ENCODE data around the gene DCLK1.

Gene DCLK1

DNA sequence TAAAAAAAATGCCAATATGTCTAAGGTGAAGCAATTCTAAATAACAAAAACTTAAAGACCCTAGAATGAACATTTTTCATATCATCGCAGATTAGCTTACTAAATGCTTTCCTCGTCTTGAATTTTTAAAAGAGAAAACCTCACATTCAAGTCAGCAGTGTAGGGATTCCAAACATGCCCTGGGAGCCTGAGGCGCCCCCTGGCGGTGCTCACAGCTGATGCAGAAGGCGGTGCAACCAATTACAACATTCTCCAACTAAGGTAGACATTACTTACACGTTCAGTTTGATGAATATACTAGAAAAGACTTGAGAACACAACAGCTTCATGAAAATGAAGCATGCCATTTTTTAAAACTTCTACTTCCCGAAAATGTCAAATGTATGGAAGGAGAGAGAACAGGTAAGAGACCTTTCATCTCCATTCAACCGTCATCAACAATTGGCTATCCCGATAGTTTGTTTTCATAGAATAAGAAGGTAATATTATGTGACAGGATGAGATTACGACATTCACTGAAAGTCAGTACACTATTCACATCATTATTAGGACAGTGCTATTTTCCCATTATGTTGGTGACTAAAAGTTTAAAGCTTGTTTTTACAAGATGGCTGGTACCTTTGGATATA is 304.4 kb downstream of the DCLK1 start:
- DNase-seq (ENCODE audit: low spot score): no peak

DNA sequence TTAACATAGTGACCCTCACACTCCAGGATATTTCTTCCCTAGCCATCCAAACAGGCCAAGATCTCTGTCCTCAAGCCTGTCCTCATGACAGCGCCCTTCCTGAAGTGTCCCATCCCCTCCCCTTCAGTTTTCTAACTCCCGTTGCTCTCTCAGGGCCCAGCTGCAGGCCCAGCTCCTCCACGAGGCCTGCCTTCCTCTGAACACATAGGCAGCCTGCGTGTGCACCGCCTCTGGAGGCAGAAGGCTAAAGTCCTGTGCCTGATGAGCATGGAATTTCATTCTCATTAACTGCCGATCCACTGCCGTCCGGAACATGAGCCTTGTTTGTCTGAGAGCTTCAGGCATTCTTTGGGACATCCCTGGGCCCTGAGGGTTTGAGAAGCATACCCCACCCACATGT is 306.4 kb downstream of the DCLK1 start:
- no peak for DNase-seq (ENCODE audit: low spot score)

DNA sequence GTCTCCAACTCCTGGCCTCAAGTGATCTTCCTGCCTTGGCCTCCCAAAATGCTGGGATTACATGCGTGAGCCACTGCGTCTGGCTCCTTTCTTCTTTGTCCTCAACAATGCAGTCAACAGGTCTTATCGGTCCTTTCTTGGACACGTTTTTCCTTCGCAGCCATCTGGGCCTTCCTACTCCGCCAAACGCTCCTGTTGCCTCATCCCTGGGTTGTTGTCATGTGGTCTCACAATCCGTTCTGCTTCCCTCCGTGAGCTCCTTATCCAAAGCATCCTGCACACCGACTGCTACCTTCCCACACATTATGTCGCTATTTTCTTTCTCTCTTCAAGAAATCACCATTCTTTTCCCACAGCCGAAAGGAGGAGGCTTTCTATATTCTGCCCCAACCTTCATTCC is 306.8 kb downstream of the DCLK1 start:
- DNase-seq (ENCODE audit: low spot score): no peak

DNA sequence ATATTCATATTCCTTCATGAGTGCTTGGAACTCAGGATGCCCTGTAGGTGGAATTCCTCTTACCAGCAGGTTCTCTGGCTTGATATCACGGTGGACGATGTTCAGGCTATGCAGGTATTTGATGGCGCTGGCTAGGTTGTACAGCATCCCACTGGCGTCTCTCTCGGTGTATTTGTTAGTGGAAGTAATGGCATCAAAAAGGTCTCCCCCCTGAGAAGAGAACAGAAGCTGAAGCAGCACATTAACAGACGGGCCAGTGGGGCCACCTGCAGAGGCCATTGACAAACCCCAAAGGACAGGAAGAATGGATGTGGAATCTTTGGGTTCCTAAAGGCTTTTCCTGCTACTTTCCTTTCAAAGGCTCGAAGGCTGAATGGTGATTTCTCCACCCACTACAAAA is 308.5 kb downstream of the DCLK1 start:
- DNase-seq (ENCODE audit: low spot score): no peak

DNA sequence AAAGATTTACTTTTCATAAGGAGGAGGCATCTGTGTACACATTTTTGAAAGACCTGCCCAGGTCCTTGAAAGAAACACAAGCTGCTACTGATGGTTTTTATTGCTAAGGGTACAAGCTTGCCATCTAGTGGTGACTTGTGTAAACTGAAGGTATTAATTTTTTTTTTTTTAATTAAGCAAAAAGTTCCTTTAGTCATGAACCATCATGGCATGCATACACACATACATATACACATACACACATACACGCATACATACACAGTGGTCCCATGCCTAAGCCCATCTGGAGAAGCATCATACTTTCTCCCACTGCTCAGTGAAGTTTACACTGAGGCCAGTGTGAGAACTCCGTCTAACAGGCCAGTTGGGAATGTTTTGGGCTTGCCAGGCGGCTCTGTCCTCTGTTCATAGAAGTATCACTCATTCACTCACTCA is 312.5 kb downstream of the DCLK1 start:
- no peak for DNase-seq (ENCODE audit: low spot score)

DNA sequence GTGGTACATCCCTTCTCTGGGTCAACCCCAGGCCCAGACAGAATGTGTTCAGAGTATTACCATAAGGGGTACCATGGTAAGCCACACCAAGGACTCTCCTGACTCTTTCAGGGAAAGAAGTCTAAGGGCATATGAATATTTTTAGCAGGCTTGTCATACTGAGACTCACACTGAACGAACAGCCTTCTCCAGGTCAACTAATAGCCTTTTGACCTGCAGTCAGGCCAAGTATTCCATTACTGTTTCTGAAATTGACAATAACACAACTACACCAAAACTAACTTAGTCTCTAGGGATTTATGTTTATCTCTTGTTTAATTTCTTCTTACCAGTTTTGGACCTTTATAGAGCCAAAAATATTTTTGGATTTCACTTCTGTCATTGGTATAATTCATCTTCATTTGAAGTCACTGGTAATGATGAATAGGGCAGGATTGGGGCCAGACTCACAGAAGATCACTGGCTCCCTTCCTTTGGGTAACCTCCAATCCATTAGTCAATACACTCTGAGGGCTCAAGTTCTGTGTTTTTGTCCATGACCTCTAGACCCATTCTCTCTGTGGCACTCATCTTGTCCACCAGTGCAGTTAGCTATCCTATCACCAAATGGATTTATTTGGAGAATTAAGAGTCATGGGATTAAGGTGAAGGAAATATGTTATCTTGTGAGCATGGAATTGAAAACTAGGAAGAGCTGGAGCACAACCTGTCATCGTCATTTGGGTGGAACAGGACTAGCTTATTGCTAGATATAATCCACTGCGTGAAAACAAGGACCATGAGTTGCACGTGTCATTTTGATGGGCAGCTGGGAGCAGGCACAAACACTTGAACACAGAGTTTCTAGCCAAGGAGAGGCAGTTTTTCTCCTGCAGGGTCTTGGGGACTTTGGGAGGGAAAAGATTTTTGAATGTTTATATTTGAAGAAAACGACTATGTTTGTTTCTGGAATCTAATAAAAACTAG is 313.3 kb downstream of the DCLK1 start:
- no peak for DNase-seq (ENCODE audit: low spot score)

DNA sequence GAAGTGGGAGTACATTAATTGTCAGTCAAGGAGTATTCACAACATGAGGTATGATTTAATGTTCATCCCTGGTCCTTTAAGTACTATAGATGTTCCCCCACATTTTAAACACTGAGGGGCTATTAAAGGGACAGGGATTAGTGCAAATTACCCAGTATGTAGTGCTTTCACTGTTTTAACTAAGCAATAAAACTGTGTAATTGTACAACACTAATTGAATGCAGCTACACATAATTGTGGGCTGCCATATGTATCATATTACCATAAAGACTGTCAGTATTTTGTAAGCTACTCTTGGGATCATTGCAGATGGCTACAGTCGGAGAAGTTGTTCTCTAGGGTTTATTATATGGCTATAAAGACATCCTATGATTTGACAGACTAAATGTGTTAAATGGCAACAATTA is 316.6 kb downstream of the DCLK1 start:
- no peak for DNase-seq (ENCODE audit: low spot score)

DNA sequence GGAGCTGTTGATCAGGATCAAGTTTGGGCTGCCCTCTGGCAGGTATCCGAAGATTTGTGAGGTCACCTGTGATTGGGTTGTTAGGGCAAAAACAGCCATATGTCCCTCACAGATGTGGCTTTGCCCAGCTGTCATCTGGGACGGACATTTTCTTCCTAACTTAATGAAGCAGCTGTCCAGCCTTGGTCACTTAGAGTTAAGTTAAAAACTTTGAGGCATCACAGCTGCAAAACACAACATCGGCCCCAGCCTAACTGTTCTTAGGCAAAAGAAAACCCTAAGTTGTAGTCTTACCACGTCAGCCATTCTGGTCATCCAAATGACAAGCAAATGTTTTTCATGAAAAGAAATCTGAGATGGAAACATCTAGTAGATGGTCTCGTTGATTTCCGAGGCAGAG is 318.4 kb downstream of the DCLK1 start:
- DNase-seq (ENCODE audit: low spot score): no peak

DNA sequence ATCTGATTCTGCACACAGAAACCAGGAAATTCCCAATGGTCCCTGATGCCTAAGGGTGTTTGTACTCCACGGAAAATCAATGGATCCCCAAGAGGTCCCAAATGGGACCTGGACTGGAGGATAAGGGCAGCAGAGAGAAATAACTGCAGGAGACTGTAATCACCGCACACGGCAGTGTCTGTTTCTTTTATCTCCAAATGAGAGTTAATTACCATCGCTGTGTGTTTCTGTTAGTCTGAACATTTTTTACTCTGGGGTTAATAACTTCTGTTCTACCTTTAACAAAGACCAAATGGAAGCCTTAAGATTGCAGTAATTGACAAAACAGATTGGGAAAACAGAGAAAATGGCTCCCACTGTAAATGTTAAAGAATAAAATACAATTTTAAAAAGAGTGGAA is 320.9 kb downstream of the DCLK1 start:
- no peak for DNase-seq (ENCODE audit: low spot score)

DNA sequence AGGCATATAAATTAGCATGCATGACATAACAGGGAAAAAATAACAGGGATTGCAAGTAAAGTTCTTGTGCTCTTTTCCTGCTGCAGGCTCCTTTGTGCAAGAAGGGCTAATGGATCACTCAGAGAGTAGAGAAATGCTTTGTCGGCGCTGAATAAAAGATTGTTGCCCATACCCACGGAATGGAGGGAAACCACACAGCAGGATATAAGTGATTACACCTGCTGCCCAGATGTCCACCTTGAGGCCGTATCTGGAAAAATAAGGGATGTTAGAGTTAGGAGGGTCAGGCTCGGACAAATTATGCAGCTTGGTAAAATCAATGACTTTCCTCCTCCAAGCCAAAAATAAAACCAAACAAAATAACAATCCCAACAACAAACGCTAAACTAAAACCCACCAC is 322.3 kb downstream of the DCLK1 start:
- DNase-seq (ENCODE audit: low spot score): no peak

DNA sequence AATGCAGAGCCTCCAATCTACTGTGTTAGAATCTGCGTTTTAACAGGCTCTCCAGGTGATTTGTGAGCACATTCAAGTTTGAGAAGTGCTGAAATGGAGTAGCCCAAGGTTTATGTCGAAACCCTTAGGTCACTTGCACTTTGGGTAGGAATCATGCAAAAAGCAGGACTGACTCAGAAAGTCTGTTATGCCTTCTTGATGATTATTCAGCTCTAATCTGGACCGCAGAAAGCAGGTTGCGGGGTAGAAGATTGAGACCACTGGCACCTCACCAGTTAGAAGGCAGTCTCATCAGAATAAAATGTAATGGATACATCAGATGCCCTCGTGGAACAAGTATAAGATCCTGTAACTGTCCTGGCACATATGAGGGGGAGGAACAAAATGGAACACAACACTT is 326.3 kb downstream of the DCLK1 start:
- no peak for DNase-seq (ENCODE audit: low spot score)

DNA sequence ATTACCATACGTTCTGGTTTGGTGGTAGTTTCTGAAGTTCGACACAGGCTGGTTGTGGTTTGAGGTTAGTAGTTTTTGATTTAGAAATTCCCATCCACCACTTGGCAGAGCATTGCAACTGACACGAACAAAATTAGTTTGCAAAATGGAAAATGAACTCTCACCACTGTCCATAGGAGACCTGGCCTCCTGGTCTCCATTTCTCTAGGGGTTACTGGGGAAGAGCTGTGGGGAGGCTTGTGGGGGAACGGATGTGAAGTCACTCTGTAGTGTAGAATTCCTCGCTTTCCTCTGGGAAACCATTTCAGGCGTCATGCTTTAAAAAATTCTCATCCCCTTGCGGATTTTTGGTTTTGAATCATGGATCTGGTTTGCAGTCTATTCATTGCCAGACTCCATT is 333.2 kb downstream of the DCLK1 start:
- DNase-seq (ENCODE audit: low spot score): no peak

DNA sequence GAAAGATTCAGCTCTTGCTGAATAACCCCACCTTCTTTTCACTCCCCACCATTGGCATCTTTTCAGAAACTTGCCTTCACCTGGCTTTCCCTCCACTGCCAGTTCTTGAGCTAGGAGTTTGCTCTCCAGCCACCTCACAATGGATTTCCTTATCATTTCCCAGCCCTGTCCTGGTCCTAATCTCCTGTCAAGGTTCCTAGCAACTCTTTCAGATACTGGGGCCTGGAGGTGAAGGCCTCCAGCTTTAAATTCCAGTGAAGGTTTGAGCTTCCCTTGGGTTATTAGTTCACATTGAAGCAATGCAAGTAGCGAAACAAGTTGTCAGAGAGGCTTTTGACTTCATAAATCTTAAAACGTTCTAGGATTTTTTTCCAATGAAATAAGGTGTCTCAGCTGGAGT is 333.9 kb downstream of the DCLK1 start:
- no peak for DNase-seq (ENCODE audit: low spot score)

DNA sequence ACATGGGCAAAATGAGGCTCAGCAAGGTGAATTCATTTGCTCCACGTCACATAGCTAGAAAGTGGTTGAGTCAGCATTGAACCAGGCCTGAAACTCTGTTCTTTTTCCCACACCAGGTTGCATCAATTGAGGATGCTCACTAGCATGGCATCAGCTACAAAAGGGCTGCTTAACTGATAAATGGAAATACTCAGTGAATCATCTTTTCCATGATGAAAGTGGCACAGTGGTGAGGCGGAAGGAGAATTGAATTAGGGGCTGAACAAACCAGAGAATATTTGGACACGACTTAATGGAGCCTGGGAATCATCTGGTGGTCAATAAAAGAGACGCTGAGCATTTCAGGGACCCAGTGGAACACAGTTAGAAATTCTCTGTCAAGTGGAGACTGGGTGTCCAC is 334.6 kb downstream of the DCLK1 start:
- DNase-seq (ENCODE audit: low spot score): no peak

DNA sequence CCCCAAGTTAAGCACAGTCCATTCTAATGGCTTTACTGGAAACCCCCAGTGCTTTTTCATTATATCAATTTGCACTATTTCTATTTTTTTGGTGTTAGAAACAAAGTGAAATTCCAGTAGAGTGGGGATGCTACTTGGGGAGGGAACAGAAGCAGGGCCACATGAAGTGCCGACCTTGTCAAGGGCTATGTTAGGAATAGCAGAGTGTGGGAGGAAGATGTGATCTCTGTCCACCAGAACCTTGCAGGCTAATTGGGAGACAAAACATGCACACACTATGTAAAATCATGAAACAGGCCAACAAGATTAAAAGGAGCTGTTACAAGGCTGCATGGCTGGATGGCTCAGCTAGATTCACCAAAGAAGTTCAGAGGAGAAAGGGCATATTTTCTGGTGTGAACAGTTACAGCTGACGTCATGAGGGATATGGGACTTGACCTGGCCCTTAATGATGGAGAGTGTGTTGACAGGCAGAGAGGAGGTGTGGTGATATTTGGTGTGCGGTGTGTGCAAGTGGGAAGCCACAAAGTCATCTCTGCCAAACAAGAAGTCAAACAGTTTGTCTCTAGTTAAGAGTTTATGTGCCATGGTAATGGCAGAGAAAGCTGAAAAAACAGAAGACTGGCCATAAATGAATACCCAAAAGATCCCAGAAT is 336.3 kb downstream of the DCLK1 start:
- no peak for DNase-seq (ENCODE audit: low spot score)

DNA sequence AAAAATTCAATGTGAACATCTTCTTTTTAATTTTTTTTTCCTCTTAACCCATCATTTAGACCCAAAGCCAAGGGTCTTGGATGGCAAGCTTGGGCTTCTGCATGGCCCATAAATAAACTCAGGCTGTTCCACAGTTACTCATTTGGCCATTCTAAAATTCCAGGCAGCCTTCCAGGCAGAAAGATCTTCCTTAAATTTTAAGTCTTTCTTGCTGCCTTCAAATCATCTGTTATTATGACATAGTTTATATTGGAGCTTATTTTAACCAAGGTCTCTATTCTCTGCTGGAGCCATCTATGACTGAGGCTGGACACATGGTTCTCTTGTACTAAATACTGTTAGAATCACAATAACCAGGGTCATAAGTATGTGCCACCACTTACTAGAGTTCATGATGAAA is 337.4 kb downstream of the DCLK1 start:
- no peak for DNase-seq (ENCODE audit: low spot score)

DNA sequence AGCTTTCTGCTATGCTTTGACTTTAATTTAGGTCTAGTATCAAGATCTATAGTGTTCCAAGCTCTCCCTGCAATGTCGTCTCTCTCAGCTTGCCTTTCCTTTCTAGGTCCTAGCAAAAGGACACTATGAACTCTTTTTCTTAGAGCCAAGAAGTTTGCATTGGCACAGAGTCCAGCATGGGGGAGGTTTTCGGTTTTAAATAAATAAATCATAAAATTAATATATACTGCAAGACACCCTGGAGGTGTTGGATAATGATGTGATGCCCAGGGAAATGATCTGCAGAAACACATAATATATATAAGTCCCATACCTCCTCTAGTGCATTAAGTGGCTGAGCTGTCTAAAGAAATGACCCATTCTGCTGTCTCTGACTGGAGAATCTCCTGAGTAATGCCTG is 338.3 kb downstream of the DCLK1 start:
- no peak for DNase-seq (ENCODE audit: low spot score)

DNA sequence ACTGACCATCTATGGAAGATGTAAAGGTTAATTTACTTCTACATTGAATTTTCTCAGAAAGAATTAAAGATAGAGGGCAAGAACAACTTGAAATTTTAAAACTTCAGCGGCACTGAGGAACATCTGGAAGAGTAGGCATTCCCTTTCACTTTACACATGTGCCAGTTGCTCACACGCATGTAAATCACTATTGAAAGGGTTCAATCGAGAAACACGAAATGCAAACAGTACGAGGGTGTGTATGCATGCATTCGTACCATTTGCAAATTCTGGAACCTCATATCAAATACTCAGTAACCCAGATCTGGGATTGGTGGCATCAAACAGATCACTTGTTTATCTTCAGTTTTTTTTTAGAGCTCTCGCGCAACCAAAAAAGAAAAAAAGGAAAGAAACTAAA is 339.2 kb downstream of the DCLK1 start:
- DNase-seq (ENCODE audit: low spot score): no peak

DNA sequence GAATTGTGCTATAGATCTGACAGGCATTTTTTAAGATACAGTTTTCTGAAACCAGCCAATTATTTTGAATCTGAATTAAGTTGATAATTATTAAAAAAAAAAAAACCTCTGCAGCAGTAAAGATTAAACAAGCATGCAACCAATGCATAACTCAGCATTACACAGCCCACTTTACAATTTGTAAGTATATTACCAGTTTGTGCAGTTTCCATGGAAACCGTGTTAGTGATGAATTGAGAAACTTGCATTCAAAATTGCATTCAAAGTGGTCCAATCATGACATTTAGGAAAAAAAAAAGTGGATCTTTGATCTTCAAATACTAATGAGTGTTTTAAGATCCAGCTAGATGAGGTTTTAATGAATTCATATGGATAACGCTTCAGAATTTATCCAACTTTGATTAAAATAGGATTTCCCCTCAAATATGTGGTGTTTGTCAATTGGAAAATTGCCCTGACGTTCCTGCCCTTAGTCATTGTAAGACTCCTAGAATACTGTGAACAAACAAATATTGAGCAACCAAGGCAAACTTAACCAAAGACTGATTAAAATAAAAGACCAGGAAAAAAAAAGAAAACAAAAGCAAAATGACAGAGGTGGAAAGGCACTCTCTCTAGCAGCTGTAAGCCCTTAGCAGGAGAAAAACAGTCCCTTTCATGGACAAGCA is 339.9 kb downstream of the DCLK1 start:
- DNase-seq (ENCODE audit: low spot score): no peak

DNA sequence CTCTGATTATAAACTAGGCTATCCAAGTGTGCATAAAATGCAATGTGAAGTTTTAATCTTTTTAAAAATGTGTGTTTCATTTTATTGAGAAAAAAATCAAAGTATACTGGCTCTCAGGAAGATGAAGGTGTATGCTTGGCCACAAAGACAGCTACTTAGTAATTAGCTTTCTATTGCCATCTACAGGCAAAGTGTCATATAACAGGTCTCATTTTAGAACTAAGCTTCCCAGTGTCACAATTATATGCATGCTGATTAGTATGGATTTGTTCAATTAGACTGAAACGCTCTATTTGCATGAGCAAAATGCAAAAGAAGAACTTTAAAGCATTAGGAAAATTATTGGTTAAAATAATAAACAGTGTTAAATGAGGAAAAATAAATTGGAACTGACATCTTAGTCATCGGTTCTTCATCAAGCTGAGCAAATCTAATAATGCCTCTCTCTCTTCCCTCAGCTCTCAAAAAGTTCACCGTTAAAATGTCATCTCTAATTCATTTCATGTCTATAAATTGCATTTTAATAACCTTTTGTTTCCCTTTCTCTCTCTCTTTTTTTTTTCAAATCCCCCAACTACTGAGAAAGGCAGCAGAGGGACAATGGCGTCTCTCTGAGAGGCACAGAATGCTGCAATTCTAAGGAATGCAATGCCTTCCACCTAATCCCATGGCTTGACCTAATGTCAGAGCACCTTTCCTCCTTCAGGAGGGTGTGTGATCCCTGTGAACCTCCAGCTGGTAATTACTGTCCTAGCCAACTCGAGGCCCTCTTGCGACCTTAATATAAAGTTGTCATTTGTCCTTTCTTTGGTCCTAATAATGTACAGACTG is 341.6 kb downstream of the DCLK1 start:
- peak; percentile 6 for DNase-seq (ENCODE audit: low spot score)

DNA sequence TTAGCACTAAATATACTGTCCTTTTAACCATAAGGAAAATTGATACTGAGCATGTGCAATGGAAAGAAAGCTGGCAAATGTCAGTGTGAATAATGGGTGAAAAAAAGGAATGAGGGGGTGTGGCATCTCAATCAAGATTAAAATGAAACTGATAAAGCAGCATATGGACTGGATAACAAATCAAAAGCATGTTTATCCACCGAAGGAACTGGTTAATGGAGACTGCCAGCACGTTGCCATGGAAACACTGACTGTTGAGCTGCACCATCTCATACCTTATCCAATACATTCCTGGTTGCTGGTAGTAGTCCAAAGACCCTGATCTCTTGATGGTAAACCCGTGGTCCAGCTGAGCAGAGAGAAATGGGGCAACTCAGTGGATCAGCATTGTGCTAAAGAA is 343.2 kb downstream of the DCLK1 start:
- no peak for DNase-seq (ENCODE audit: low spot score)
